ENCODE results near the gene FAM13C. TPM values are rescaled to one million over a fixed set of nuclear protein-coding genes. Genes with fewer than 3 reads are reported as not detected.

The FAM13C gene
- total RNA-seq, 1 experiment from 2014 or later, result not detected

- BruUV-seq (replicated peaks), result no TSS peak
- Mint-ChIP-seq H3K9me3 (ENCODE audit: unreplicated experiment) (peaks cover 3% of the 10 kb centered on the region), H3K36me3 (ENCODE audit: insufficient read depth, unreplicated experiment) (no peaks in the 10 kb centered on the region), H3K27ac (ENCODE audit: low read depth, unreplicated experiment) (no peak overlapping the region), H3K4me3 (ENCODE audit: unreplicated experiment) (no peak overlapping the region), H3K4me1 (ENCODE audit: insufficient read depth, unreplicated experiment) (no peaks in the 10 kb centered on the region), H3K27me3 (ENCODE audit: insufficient read depth, unreplicated experiment) (no peaks in the 10 kb centered on the region)
- intact Hi-C loops (cut with micrococcal nuclease), result no loop called here
- CTCF ChIA-PET, result interaction anchor here (0.7 kb wide), 1 partner anchor 585 kb away, joined by 3 read pairs; no protein-coding TSS in a partner anchor
- POLR2A ChIA-PET, result no interaction called here
- no peak for DNase-seq (ENCODE audit: unreplicated experiment)
- no peak for TF ChIP-seq CTCF (IDR thresholded peaks at IDR 0.05; ENCODE audit: unreplicated experiment)
Observed at GRCh38 chr10:59314268-59314667, 48.1 kb downstream of the FAM13C start.

- H3K9me3 Mint-ChIP-seq (ENCODE audit: unreplicated experiment), result peaks cover 6% of the 10 kb centered on the region
- no TSS peak for BruUV-seq (replicated peaks)
- no peak for DNase-seq (ENCODE audit: unreplicated experiment)
- no peak for TF ChIP-seq CTCF (IDR thresholded peaks at IDR 0.05; ENCODE audit: unreplicated experiment)
- no peaks in the 10 kb centered on the region for H3K4me1 Mint-ChIP-seq (ENCODE audit: insufficient read depth, unreplicated experiment)
- no peaks in the 10 kb centered on the region for H3K27me3 Mint-ChIP-seq (ENCODE audit: insufficient read depth, unreplicated experiment)
- no peak overlapping the region for H3K4me3 Mint-ChIP-seq (ENCODE audit: unreplicated experiment)
- ChIA-PET CTCF (interaction anchor here (0.6 kb wide), 3 partner anchors 71 to 316 kb away, joined by 3 to 4 read pairs (median 3); no protein-coding TSS in a partner anchor), POLR2A (interaction anchor here (0.6 to 1.1 kb wide), 3 partner anchors 107 to 983 kb away, joined by 3 to 4 read pairs (median 4); no protein-coding TSS in a partner anchor)
- no peak overlapping the region for H3K27ac Mint-ChIP-seq (ENCODE audit: low read depth, unreplicated experiment)
- intact Hi-C loops (cut with micrococcal nuclease), result no loop called here
- no peaks in the 10 kb centered on the region for H3K36me3 Mint-ChIP-seq (ENCODE audit: insufficient read depth, unreplicated experiment)
Observed at GRCh38 chr10:59312247-59312646, 50.1 kb downstream of the FAM13C start.

GRCh38 chr10:59311025-59311424, 51.3 kb downstream of the FAM13C start:
- DNase-seq (ENCODE audit: unreplicated experiment), result no peak
- intact Hi-C loops (cut with micrococcal nuclease), result no loop called here
- ChIA-PET CTCF (interaction anchor here (0.7 to 0.9 kb wide), 2 partner anchors 48 to 518 kb away, joined by 3 read pairs; no protein-coding TSS in a partner anchor), POLR2A (interaction anchor here (1.1 kb wide), 1 partner anchor 108 kb away, joined by 4 read pairs; no protein-coding TSS in a partner anchor)
- no peak for TF ChIP-seq CTCF (IDR thresholded peaks at IDR 0.05; ENCODE audit: unreplicated experiment)
- no peaks in the 10 kb centered on the region for H3K36me3 Mint-ChIP-seq (ENCODE audit: insufficient read depth, unreplicated experiment)
- peaks cover 9% of the 10 kb centered on the region for H3K27me3 Mint-ChIP-seq (ENCODE audit: insufficient read depth, unreplicated experiment)
- BruUV-seq (replicated peaks), result no TSS peak
- peaks cover 6% of the 10 kb centered on the region for H3K9me3 Mint-ChIP-seq (ENCODE audit: unreplicated experiment)
- H3K27ac Mint-ChIP-seq (ENCODE audit: low read depth, unreplicated experiment), result no peak overlapping the region
- no peaks in the 10 kb centered on the region for H3K4me1 Mint-ChIP-seq (ENCODE audit: insufficient read depth, unreplicated experiment)
- H3K4me3 Mint-ChIP-seq (ENCODE audit: unreplicated experiment), result no peak overlapping the region

- Mint-ChIP-seq H3K4me3 (ENCODE audit: unreplicated experiment) (no peak overlapping the region), H3K9me3 (ENCODE audit: unreplicated experiment) (peaks cover 6% of the 10 kb centered on the region), H3K27me3 (ENCODE audit: insufficient read depth, unreplicated experiment) (peaks cover 11% of the 10 kb centered on the region), H3K27ac (ENCODE audit: low read depth, unreplicated experiment) (no peak overlapping the region), H3K36me3 (ENCODE audit: insufficient read depth, unreplicated experiment) (no peaks in the 10 kb centered on the region), H3K4me1 (ENCODE audit: insufficient read depth, unreplicated experiment) (no peaks in the 10 kb centered on the region)
- ChIA-PET POLR2A (interaction anchor here (0.6 kb wide), 1 partner anchor 68 kb away, joined by 3 read pairs; no protein-coding TSS in a partner anchor), CTCF (interaction anchor here (0.6 to 1.4 kb wide), 4 partner anchors 48 to 519 kb away, joined by 3 to 4 read pairs (median 3); no protein-coding TSS in a partner anchor)
- DNase-seq (ENCODE audit: unreplicated experiment), result no peak
- TF ChIP-seq CTCF (IDR thresholded peaks at IDR 0.05; ENCODE audit: unreplicated experiment), result no peak
- BruUV-seq (replicated peaks), result no TSS peak
- intact Hi-C loops (cut with micrococcal nuclease), result no loop called here
Observed at GRCh38 chr10:59310324-59310914, 51.9 kb downstream of the FAM13C start.
